Measurements from ENCODE around the gene CHRM4. TPM values are rescaled to one million over a fixed set of nuclear protein-coding genes. Genes with fewer than 3 reads are reported as not detected.
A peak's percentile ranks its signal among the peaks of the same experiment; 100 is the strongest.

The CHRM4 gene
- total RNA-seq, 1 donor = not detected

GRCh38 chr11:46345131-46345597 is 46.4 kb downstream of the CHRM4 start:
- H3K4me3 ChIP-seq (ENCODE audit: low read depth, low read length) = no peak overlapping the region
- no peak for TF ChIP-seq CTCF (IDR thresholded peaks at IDR 0.05; ENCODE audit: insufficient read depth, low read length)
- no peak for DNase-seq (ENCODE audit: low read depth)

- no peak for DNase-seq (ENCODE audit: low read depth)
- no peak overlapping the region for H3K4me3 ChIP-seq (ENCODE audit: low read depth, low read length)
- no peak for TF ChIP-seq CTCF (IDR thresholded peaks at IDR 0.05; ENCODE audit: insufficient read depth, low read length)
These were observed 48.1 kb downstream of the CHRM4 start for GRCh38 chr11:46343520-46343919.

GRCh38 chr11:46342239-46342638 is 49.3 kb downstream of the CHRM4 start:
- no peak for TF ChIP-seq CTCF (IDR thresholded peaks at IDR 0.05; ENCODE audit: insufficient read depth, low read length)
- H3K4me3 ChIP-seq (ENCODE audit: low read depth, low read length) = no peak overlapping the region
- no peak for DNase-seq (ENCODE audit: low read depth)

GRCh38 chr11:46341454-46341853 is 50.1 kb downstream of the CHRM4 start:
- H3K4me3 ChIP-seq (ENCODE audit: low read depth, low read length) = no peak overlapping the region
- DNase-seq (ENCODE audit: low read depth) = no peak
- no peak for TF ChIP-seq CTCF (IDR thresholded peaks at IDR 0.05; ENCODE audit: insufficient read depth, low read length)

GRCh38 chr11:46339816-46340215 is 51.8 kb downstream of the CHRM4 start:
- DNase-seq (ENCODE audit: low read depth) = peak; percentile 27
- H3K4me3 ChIP-seq (ENCODE audit: low read depth, low read length) = no peak overlapping the region
- TF ChIP-seq CTCF (IDR thresholded peaks at IDR 0.05; ENCODE audit: insufficient read depth, low read length) = no peak

- TF ChIP-seq CTCF (IDR thresholded peaks at IDR 0.05; ENCODE audit: insufficient read depth, low read length) = no peak
- DNase-seq (ENCODE audit: low read depth) = no peak
- no peak overlapping the region for H3K4me3 ChIP-seq (ENCODE audit: low read depth, low read length)
These were observed 52.4 kb downstream of the CHRM4 start for GRCh38 chr11:46338988-46339666.

GRCh38 chr11:46338636-46338987 is 53.0 kb downstream of the CHRM4 start:
- no peak for TF ChIP-seq CTCF (IDR thresholded peaks at IDR 0.05; ENCODE audit: insufficient read depth, low read length)

More at GRCh38 chr11:46338636-46338987, 53.0 kb downstream of the CHRM4 start:
- DNase-seq (ENCODE audit: low read depth) = no peak
- no peak overlapping the region for H3K4me3 ChIP-seq (ENCODE audit: low read depth, low read length)

Data from fibroblast of the aortic adventitia (primary cell).